Ascending aorta (tissue), 2 donors: ENCODE results near the gene RBM20. TPM values are rescaled to one million over a fixed set of nuclear protein-coding genes. Genes with fewer than 3 reads are reported as not detected.
A peak's percentile ranks its signal among the peaks of the same experiment; 100 is the strongest.

Experiments used
- DNase-seq, 2 donors: peaks; one replicate each; pipeline ENCODE4 v3.0.0-alpha.2; 2019; ENCODE audit warnings: low spot score in 2 of 2
- H3K27ac ChIP-seq, 2 donors: fragments of 200-600 bp; sonication (generic); one replicate each; pipeline ENCODE4 v1.5.1; 2016 to 2017; ENCODE audit warnings: mild to moderate bottlenecking in 1 of 2
- H3K27me3 ChIP-seq: fragments of 200-600 bp; sonication (generic); one replicate; pipeline ENCODE4 v1.5.1; 2017
- H3K36me3 ChIP-seq, 2 donors: fragments of 200-600 bp; sonication (generic); one replicate each; pipeline ENCODE4 v1.5.1; 2016
- H3K4me1 ChIP-seq, 2 donors: fragments of 200-600 bp; sonication (generic); one replicate each; pipeline ENCODE4 v1.5.1; 2016 to 2017; ENCODE audit warnings: mild to moderate bottlenecking in 1 of 2
- H3K4me3 ChIP-seq, 2 donors: fragments of 200-600 bp; sonication (generic); one replicate each; pipeline ENCODE4 v1.5.1; 2016 to 2017; ENCODE audit warnings: mild to moderate bottlenecking in 1 of 2
- H3K9me3 ChIP-seq, 2 donors: fragments of 200-600 bp; sonication (generic); one replicate each; pipeline ENCODE4 v1.5.1; 2016
- intact Hi-C: fragments of 100-400 bp; cut with DNase I; formaldehyde crosslinking; loops from one replicate; pipeline ENCODE4 v1.15.1; 2023
- total RNA-seq: library from RNA; depleted of rRNA; stranded (reverse); fragments of >200 nt; gene quantifications from one replicate; pipeline ENCODE4 v1.1.0, GENCODE V29; 2016
- TF ChIP-seq, protein P1 (sequence below), 3 experiments: fragments of 200-600 bp in 2 of 3; fragments of 450-650 bp in 1 of 3; sonication (generic) in 2 of 3; IDR thresholded peaks; one replicate each; pipeline ENCODE4 v1.5.1; 2016 to 2019; ENCODE audit warnings: antibody characterized with exemption in 3 of 3, mild to moderate bottlenecking in 1 of 3, moderate library complexity in 1 of 3

RBM20 gene
- total RNA-seq, 1 donor from 2014 or later, result 4.8 TPM

DNA sequence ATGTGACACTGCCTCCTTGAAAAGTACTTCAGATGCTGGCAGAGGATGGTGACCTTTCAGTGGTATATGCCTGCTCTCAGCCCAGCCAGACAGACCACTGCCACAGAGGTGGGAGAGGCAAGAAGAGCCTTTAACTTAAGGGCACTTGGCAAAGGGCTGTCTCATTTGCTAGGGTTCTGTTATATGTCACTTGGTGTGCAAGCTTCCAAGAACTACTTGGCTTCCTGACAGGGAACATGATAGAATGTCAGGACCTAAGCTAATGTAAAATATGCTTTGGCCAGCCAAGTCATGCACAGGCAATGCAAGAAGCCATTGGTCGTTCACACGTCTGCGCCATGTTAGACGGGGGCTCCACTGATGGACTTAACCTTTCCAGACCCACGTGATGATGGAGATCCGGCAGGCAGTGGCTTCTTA is 54.7 kb downstream of the RBM20 start:
- H3K4me3 ChIP-seq, result no peak overlapping the region
- peak in 1 of 2 donors; percentile 34 for DNase-seq

DNA sequence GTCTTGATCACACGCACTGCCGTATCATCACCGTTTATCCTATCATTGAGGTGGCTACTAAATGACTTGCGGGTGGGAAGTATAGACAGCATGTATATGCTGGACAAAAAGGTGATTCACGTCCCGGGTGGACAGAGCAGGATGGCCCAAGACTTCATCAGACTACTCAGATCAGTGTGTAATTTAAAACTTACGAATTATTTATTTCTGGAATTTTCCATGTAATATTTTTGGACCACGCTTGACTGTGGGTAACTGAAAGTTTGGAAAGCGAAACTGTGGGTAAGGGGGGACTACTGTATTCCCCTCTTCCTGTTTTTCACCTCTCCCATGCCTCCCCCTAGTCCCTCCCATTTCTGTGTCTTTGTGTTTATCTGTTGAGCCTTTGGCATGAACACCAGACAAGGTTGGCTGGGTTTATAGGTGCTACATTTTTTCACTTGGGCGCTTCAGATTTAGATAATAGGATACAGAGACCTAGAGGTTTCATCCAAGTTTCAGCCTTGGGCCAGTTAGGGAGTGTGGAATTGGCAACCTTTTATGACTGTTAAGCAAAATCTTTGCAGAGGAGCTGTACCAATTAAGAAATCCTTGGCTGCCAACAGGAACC is 55.8 kb downstream of the RBM20 start:
- TF ChIP-seq, protein P1, sequence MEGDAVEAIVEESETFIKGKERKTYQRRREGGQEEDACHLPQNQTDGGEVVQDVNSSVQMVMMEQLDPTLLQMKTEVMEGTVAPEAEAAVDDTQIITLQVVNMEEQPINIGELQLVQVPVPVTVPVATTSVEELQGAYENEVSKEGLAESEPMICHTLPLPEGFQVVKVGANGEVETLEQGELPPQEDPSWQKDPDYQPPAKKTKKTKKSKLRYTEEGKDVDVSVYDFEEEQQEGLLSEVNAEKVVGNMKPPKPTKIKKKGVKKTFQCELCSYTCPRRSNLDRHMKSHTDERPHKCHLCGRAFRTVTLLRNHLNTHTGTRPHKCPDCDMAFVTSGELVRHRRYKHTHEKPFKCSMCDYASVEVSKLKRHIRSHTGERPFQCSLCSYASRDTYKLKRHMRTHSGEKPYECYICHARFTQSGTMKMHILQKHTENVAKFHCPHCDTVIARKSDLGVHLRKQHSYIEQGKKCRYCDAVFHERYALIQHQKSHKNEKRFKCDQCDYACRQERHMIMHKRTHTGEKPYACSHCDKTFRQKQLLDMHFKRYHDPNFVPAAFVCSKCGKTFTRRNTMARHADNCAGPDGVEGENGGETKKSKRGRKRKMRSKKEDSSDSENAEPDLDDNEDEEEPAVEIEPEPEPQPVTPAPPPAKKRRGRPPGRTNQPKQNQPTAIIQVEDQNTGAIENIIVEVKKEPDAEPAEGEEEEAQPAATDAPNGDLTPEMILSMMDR (IDR thresholded peaks at IDR 0.05), result no peak
- no peaks in the 10 kb centered on the region for H3K4me1 ChIP-seq
- no peaks in the 10 kb centered on the region for H3K27me3 ChIP-seq
- peak in 1 of 2 donors; percentile 22 for DNase-seq
- H3K4me3 ChIP-seq, result no peak overlapping the region
- H3K36me3 ChIP-seq, result no peaks in the 10 kb centered on the region
- H3K9me3 ChIP-seq, result no peaks in the 10 kb centered on the region
- intact Hi-C loops, result no loop called here
- peak overlapping the region; percentile 21 to 38 for H3K27ac ChIP-seq

More for the DNA sequence above, 54.7 kb downstream of the RBM20 start:
- Histone ChIP-seq H3K9me3 (no peaks in the 10 kb centered on the region), H3K36me3 (no peaks in the 10 kb centered on the region), H3K27me3 (no peaks in the 10 kb centered on the region), H3K4me1 (no peaks in the 10 kb centered on the region), H3K27ac (no peak overlapping the region)
- intact Hi-C loops, result no loop called here
- TF ChIP-seq, protein P1 (IDR thresholded peaks at IDR 0.05), result no peak

DNA sequence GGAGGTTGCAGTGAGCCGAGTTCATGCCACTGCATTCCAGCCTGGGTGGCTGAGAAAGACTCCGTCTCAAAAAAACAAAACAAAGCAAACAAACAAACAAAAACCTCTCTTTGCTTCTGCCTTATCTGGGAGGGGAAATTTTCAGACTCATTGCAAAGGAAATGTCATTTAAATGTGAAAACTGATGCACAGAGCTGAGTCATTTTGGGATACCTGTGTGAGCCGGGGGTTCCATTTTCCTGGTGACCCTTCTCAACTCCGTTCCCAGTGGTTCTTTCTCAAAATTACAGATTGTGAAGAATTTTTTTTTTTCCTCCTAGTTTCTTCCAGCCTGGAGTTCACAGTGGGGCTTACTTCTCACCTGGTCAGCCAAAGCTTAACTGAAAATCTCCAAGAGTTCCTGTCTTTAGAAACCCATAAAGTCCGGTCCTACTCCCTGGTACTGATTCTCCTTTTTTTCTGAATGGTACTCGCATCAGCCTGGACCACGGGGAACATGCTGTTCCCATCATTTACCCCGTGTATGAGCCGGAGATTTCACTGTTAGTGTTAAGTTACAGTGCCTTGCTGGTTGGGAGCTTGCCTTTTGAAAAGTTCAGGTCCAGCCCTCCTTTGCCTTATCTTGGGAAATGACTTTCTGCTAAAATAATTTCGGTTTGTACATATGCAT is 56.9 kb downstream of the RBM20 start:
- peak overlapping the region in 1 of 2 donors; percentile 24 for H3K27ac ChIP-seq
- no peak for DNase-seq
- H3K36me3 ChIP-seq, result no peaks in the 10 kb centered on the region
- H3K9me3 ChIP-seq, result no peaks in the 10 kb centered on the region
- TF ChIP-seq, protein P1 (IDR thresholded peaks at IDR 0.05), result no peak
- H3K4me1 ChIP-seq, result no peaks in the 10 kb centered on the region
- no peak overlapping the region for H3K4me3 ChIP-seq
- intact Hi-C loops, result no loop called here
- H3K27me3 ChIP-seq, result no peaks in the 10 kb centered on the region

DNA sequence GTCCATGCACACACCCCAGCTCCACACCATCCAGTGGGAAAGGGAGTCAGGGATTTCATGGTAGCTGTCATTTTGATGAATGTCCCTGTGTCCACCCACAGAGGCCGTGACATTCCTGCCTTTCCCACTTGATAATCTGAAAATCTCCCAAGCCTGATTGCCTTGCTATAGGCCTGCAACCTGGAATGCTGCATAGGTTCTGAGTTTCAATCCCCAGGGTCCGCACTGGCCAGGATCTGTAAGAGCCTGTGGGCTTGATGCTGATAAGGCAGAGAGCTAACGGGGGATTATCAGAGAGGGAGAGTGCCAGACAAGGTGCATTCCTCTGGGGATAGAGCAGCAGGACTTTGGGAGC is 57.5 kb downstream of the RBM20 start:
- H3K27me3 ChIP-seq, result no peaks in the 10 kb centered on the region
- no peaks in the 10 kb centered on the region for H3K36me3 ChIP-seq
- TF ChIP-seq, protein P1 (IDR thresholded peaks at IDR 0.05), result no peak
- H3K27ac ChIP-seq, result peak overlapping the region; percentile 5 to 26
- intact Hi-C loops, result no loop called here
- DNase-seq, result no peak
- no peak overlapping the region for H3K4me3 ChIP-seq
- no peaks in the 10 kb centered on the region for H3K4me1 ChIP-seq
- no peaks in the 10 kb centered on the region for H3K9me3 ChIP-seq

DNA sequence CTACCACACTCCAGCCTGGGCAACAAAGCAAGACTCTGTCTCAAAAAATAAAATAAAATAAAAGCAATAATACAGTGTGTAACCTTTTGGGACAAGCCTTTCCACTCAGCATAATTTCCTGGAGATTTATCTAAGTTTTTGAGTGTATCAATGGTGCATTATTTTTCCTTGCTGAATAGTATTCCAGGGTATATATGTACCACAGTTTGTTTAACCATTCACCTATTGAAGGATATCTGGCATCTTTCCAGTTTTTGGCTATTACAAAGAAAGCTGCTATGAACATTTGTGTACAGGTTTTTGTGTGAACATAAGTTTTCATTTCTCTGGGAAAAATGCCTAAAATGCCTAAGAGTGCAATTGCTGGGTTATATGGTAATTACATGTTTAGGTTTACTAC is 59.9 kb downstream of the RBM20 start:
- Histone ChIP-seq H3K27me3 (no peaks in the 10 kb centered on the region), H3K9me3 (no peaks in the 10 kb centered on the region), H3K4me3 (no peak overlapping the region), H3K4me1 (peaks cover 0 to 4% of the 10 kb centered on the region in 2 donors), H3K36me3 (no peaks in the 10 kb centered on the region), H3K27ac (no peak overlapping the region)
- TF ChIP-seq, protein P1 (IDR thresholded peaks at IDR 0.05), result no peak
- DNase-seq, result no peak
- intact Hi-C loops, result no loop called here
